Lower leg skin (tissue), 4 donors: ENCODE measurements around the gene MYH16. TPM values are rescaled to one million over a fixed set of nuclear protein-coding genes. Genes with fewer than 3 reads are reported as not detected.
"Not testable (repeated sequence)": the region's sequence is repeated elsewhere in the genome, so short reads cannot be mapped to it uniquely, and the experiment has no call there.

Experiments used
- DNase-seq, 2 donors: peaks; one replicate each; pipeline ENCODE4 v3.0.0-alpha.2; 2019; ENCODE audit warnings: low spot score in 2 of 2
- H3K4me3 ChIP-seq: fragments of 200-600 bp; sonication (generic); 2 replicates; pipeline ENCODE4 v1.5.1; 2017; ENCODE audit warnings: mild to moderate bottlenecking, low read depth; ENCODE audit not compliant: poor library complexity, severe bottlenecking
- POLR2A ChIP-seq, 2 donors: fragments of 450-650 bp; IDR thresholded peaks; one replicate each; pipeline ENCODE4 v1.6.1; 2016 to 2017; ENCODE audit warnings: antibody characterized with exemption in 2 of 2, mild to moderate bottlenecking in 1 of 2, moderate library complexity in 1 of 2
- WGBS, 2 donors: methylation state at CpG; one replicate each; pipeline ENCODE4 v1.1.5; 2018; 5-methylcytosine and 5-hydroxymethylcytosine counted together
- intact Hi-C: fragments of 100-400 bp; cut with DNase I; formaldehyde crosslinking; loops from one replicate; pipeline ENCODE4 v1.15.0; 2023; ENCODE audit warnings: low total_unique reads
- total RNA-seq, 4 donors: library from RNA; depleted of rRNA; stranded (reverse); fragments of >200 nt; gene quantifications; one replicate each; pipeline ENCODE4 v1.1.0, GENCODE V29; 2016
- TF ChIP-seq, protein P1 (sequence below), 3 donors: fragments of 450-650 bp; IDR thresholded peaks; one replicate each; pipeline ENCODE4 v1.5.1; 2016; ENCODE audit warnings: antibody characterized with exemption in 3 of 3, mild to moderate bottlenecking in 3 of 3, moderate library complexity in 2 of 3

Gene MYH16
- total RNA-seq, 4 donors from 2014 or later, result not detected

DNA sequence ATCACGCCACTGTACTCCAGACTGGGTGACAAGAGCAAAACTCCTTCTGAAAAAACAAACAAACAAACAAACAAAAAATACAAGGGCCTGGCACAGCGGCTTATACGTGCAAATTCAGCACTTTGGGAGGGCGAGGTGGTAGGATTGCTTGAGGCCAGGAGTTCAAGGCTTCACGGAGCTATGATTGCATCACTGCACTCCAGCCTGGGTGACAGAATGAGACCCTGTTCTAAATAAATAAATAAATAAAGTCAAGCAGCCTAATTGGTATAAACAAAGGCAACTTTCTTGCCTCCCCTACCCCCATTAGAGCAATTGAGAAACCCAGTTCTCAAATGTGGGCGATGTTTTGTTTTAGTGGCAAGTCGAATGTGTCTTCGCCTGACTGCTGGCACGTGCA is 38.5 kb upstream of the MYH16 start:
- no peak overlapping the region for H3K4me3 ChIP-seq
- WGBS, 2 donors, result 84 to 88% methylated on average over 9 of the region's 9 CpGs
- intact Hi-C loops, result no loop called here
- DNase-seq, result no peak
- TF ChIP-seq, protein P1, sequence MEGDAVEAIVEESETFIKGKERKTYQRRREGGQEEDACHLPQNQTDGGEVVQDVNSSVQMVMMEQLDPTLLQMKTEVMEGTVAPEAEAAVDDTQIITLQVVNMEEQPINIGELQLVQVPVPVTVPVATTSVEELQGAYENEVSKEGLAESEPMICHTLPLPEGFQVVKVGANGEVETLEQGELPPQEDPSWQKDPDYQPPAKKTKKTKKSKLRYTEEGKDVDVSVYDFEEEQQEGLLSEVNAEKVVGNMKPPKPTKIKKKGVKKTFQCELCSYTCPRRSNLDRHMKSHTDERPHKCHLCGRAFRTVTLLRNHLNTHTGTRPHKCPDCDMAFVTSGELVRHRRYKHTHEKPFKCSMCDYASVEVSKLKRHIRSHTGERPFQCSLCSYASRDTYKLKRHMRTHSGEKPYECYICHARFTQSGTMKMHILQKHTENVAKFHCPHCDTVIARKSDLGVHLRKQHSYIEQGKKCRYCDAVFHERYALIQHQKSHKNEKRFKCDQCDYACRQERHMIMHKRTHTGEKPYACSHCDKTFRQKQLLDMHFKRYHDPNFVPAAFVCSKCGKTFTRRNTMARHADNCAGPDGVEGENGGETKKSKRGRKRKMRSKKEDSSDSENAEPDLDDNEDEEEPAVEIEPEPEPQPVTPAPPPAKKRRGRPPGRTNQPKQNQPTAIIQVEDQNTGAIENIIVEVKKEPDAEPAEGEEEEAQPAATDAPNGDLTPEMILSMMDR (IDR thresholded peaks at IDR 0.05), result no peak
- TF ChIP-seq POLR2A (IDR thresholded peaks at IDR 0.05), result no peak

DNA sequence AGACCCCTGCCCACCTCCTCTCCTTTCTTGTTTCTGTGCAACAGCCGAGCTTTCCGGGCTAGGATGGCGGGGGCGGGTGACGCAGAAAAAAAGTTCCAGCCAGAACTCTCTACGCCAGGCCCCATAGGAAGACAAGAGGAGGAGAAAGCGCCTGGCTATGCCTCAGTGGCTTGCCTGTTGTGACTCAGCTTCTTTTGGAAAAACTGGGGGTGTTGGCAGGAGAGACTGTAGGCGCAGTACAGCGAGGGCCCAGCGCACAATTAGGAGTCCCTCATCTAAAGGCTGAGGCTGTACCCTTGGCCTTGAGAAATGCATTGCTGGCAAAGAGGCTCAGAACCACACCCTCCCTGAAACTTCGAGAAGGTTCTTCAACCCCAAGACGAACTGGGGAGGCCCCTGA is 36.7 kb upstream of the MYH16 start:
- 82 to 88% methylated on average over 12 of the region's 12 CpGs for WGBS, 2 donors
- TF ChIP-seq POLR2A (IDR thresholded peaks at IDR 0.05), result no peak
- TF ChIP-seq, protein P1 (IDR thresholded peaks at IDR 0.05), result no peak
- no peak overlapping the region for H3K4me3 ChIP-seq
- DNase-seq, result no peak
- intact Hi-C loops, result no loop called here

DNA sequence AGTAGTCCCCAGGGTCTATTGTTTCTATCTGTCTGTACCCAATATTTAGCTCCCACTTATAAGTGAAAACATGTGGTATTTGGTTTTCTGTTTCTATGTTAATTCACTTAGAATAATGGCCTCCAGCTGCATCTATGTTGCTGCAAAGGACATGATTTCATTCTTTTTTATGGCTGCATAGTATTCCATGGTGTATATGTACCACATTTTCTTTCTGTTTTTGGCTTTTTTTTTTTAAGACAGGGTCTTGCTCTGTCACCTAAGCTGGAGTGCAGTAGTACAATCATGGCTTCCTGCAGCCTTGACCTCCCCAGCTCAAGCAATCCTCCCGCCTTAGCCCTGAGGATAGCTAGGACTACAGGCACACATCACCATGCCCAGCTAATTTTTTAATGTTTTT is 34.8 kb upstream of the MYH16 start:
- WGBS, 2 donors, result 88 to 90% methylated on average over 1 of the region's 1 CpG
- intact Hi-C loops, DNase-seq: not testable (repeated sequence)

DNA sequence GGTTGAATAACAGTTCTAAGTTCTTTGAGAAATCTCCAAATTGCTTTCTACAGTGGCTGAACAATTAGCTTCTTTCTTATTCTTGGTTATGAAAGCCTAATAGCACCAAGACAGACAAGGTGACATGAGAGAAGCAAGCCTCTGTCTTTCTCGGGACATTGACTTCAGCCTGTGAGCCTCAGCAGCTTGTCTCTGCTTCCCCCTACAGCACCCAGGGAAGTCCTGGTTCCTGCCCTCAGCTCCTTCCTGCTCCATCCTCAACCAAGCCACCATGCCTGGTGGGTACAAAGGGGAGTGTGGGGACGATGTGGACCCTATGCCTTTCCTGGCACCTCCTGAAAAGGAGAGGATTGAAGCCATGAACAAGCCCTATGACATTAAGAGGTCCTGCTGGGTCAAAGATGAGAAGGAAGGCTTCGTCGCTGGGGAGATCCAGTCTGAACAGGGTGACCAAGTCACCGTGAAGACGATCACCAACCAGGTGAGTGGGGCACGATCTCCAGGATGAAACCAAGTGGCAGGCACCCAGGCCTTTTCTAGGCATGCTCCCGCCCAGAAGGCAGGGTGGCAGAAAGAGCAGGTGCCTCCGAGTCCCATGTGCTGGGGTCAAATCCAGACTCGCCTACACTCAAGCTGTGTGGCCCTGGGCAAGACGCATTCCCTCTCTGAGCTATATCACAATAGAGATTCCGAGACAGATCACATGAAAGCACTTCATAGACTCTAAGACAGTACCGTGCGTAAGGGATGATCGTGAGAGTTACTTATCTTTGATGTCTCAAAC is 33.9 kb upstream of the MYH16 start:
- intact Hi-C loops, result no loop called here
- no peak overlapping the region for H3K4me3 ChIP-seq
- no peak for DNase-seq
- 72 to 78% methylated on average over 15 of the region's 15 CpGs for WGBS, 2 donors
- no peak for TF ChIP-seq POLR2A (IDR thresholded peaks at IDR 0.05)
- TF ChIP-seq, protein P1 (IDR thresholded peaks at IDR 0.05), result no peak

More for the DNA sequence above, 34.8 kb upstream of the MYH16 start:
- H3K4me3 ChIP-seq, result not testable (repeated sequence)

DNA sequence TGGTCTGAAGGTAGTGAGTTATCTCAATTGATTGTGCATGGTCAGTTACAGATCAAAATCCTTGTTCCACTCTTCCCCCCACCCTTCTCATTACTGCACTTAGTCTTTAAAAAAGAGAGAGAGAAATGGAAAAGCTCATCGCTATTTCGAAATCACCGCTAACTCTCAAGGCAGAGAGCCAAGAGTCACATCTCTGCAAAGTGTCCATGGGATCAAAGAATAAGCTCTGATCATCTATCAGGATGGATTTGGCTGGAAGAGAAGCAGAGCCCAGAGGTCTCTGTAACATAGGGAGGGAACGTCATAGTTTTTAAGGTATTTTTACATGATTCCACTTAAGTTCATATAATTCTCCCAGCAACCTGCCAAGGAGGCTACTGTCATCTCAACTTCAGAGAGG is 30.0 kb upstream of the MYH16 start:
- no peak for DNase-seq
- H3K4me3 ChIP-seq, result no peak overlapping the region
- WGBS, 2 donors, result 92 to 93% methylated on average over 4 of the region's 4 CpGs
- TF ChIP-seq, protein P1 (IDR thresholded peaks at IDR 0.05), result no peak
- no peak for TF ChIP-seq POLR2A (IDR thresholded peaks at IDR 0.05)
- intact Hi-C loops, result no loop called here

DNA sequence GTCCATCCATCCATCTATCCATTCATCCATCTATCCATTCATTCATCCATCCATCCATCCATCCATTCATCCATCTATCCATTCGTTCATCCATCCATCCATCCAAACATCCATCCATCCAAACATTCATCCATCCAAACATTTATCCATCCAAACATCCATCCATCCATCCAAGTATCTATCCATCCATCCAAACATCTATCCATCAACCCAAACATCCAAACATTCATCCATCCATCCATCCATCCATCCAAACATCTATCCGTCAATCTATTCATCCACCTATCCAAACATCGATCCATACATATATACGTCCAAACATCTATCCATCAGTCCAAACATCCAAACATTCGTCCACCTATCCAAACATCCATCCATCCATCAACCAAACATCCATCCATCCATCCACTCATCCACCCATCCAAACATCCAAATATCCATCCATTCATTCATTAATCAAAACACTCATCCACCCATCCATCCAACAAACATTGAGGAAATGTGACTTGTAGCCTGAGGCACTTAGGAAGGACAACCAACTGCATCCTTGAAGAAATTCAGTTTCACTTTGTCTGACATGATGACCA is 28.8 kb upstream of the MYH16 start:
- intact Hi-C loops, result no loop called here

More for the DNA sequence above, 28.8 kb upstream of the MYH16 start:
- no peak overlapping the region for H3K4me3 ChIP-seq
- WGBS, 2 donors, result 87 to 91% methylated on average over 5 of the region's 5 CpGs
- no peak for TF ChIP-seq POLR2A (IDR thresholded peaks at IDR 0.05)
- TF ChIP-seq, protein P1 (IDR thresholded peaks at IDR 0.05), result no peak
- DNase-seq, result no peak
